ENCODE measurements around the gene BCAR1.

DNA sequence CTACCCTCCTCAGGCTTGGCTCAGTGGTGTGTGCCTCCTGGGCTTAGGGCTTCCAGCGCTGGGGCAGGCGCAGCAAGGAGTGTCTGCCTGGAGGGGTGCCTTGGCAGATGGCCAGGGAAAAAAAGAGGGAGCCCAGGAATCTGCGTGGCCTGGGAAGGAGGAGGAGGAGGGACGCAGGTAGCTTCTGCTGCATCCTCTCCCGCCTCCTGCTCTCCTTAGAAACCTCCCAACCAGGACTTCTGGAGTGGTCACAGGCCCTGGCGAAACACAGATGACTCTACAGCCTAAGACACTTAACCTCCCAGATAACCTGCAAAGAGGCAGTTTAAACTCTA is 7.3 kb upstream of the BCAR1 start:
- TF ChIP-seq YY1 (IDR thresholded peaks at IDR 0.05; ENCODE audit: insufficient read depth, insufficient read length) (no peak), ZNF274 (IDR thresholded peaks at IDR 0.05; ENCODE audit: low read depth, low read length) (no peak), SUZ12 (IDR thresholded peaks at IDR 0.05; ENCODE audit: extremely low read depth, insufficient read depth, insufficient read length) (no peak)

Measured in NT2/D1 (cell line).